Left colon (tissue), 2 donors: ENCODE results near the gene POMP. TPM values are rescaled to one million over a fixed set of nuclear protein-coding genes. Genes with fewer than 3 reads are reported as not detected.

Experiments used
- ATAC-seq: fragments of 200-7000 bp; cut with Tn5 transposase; one replicate; pipeline ENCODE4 v1.9.1; 2020; ENCODE audit warnings: mild to moderate bottlenecking, moderate library complexity
- DNase-seq, 2 donors: peaks; one replicate each; pipeline ENCODE4 v3.0.0-alpha.2; 2020
- intact Hi-C, 2 donors: fragments of 100-400 bp; cut with DNase I in 1 of 2; cut with micrococcal nuclease in 1 of 2; formaldehyde crosslinking; loops; one replicate each; pipeline versions ENCODE4 v1.11.2 to v1.14.0; 2022; cut with DNase I, micrococcal nuclease
- total RNA-seq, 2 donors: library from RNA; stranded (reverse); fragmentation: NEBNext Ultra II Directional; extraction: Animal tissue kit (Norgen Biotek cat#: 25700); gene quantifications; one replicate each; pipeline ENCODE4 v1.2.1, GENCODE V29; 2021
- donor health status: DM: no; HTN: no; CAD: no.
- donor health status: DM: yes; HTN: yes; CAD: no.

POMP gene
- total RNA-seq, 2 donors from 2014 or later, result 62.5 to 70.8 TPM

DNA sequence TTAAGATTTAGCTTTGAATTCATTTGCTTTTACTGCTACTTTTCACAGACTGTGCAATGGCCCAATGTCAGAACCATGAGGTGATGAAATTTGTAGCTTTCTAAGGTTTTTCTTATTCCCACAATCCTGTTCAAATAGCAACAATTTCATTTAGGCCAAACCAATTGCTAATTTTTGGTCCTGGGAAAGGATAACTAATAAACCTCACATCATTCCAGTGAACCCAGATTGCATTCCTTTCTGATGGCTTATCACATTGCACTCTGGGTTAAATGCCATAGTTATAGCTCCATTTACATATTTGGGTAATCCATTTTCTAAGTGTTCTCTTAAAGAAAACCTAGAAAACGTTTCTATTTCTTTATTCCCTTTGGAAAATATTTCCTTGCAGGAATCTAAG lies 22.9 kb upstream of the POMP start:
- ATAC-seq (no peak), DNase-seq (no peak)
- intact Hi-C loops, result loop anchor here in 1 of 2 donors (5.0 kb wide), 1 partner anchor 314 kb away; no protein-coding TSS in a partner anchor

DNA sequence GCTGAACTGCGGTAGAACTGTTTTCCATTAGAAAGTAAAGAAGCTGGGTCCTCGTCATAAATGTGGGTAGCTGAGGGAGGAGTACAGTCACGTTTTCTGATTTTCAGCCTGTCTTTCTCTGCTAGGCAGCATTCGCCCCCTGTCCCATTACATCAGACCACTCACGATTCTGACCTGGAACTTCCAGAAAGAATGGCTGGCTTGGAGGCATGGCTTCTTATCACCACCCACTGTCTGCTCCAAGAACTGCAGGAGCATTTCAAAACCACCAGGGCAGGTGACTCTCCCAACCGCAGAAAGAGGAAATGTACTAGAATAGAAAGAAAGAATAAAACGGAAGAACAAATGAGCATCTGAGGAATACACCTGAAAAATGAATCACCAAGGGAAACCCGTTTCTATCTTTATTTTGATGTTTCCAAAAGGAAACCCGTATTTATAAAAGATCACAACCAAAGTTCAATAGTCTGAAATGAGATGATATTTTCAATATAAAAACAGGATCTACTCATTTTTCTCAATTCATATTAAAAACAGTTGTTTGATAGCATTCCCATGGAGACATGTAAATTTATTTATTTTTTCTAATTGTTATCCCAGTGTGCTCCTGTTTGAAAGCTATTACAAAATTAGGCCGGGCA lies 22.1 kb upstream of the POMP start:
- peak; percentile 96 for ATAC-seq
- intact Hi-C loops, result loop anchor here in 1 of 2 donors (5.0 kb wide), 1 partner anchor 314 kb away; no protein-coding TSS in a partner anchor

DNA sequence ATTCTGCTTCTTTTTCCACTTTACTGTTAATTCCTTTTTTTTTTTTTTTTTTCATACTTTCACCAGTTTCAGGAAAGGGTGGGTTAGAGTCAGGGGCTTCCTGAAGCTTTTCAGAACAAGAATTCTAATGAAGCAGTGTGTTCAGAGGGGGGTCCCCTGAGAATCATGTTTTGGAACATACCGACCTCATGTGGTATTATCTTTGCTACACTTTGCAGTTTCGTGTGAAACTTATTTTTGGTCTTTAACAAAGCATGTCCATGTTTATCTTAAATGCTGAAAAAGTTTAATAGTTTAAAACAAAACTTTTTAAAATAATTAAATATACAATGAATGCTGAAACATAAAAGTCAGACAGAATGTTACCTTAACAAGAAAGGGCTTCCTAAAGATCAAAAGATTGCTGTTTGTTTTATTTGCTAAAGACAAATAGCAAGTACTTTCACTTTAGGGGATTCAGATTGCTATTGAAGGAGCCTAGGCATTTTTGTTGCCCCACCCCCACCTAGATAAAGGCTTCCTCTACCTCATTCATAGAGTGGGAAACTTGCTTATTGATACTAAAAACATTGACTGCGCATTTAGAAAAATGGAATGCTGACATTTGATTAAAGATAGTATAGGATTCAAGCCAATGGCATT lies 21.1 kb upstream of the POMP start:
- DNase-seq, result no peak
- intact Hi-C loops, result loop anchor here in 1 of 2 donors (5.0 kb wide), 1 partner anchor 316 kb away; no protein-coding TSS in a partner anchor
- peak; percentile 44 for ATAC-seq

More for the DNA sequence above, 22.1 kb upstream of the POMP start:
- DNase-seq, result peak; percentile 30 to 57

DNA sequence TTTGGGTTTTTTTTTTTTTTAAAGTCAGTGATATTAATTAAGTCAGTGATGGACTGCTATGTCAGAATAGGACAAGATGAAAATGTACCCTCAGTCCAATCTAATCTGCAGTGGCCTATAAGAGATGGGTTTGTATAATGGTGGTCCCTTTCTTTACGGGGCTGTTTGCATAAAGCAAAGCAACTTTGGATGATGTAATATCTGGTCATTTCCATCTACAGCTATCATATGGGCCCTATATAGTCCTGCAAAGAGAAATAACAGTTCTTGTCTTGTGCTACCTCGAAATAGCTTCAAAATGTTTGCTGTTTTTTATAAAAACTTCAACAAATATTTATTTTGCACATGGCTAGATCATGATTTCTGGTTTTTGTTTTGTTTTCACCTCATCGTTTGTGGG lies 20.2 kb upstream of the POMP start:
- ATAC-seq (no peak), DNase-seq (no peak)
- intact Hi-C loops, result loop anchor here in 1 of 2 donors (5.0 kb wide), 1 partner anchor 316 kb away; no protein-coding TSS in a partner anchor

DNA sequence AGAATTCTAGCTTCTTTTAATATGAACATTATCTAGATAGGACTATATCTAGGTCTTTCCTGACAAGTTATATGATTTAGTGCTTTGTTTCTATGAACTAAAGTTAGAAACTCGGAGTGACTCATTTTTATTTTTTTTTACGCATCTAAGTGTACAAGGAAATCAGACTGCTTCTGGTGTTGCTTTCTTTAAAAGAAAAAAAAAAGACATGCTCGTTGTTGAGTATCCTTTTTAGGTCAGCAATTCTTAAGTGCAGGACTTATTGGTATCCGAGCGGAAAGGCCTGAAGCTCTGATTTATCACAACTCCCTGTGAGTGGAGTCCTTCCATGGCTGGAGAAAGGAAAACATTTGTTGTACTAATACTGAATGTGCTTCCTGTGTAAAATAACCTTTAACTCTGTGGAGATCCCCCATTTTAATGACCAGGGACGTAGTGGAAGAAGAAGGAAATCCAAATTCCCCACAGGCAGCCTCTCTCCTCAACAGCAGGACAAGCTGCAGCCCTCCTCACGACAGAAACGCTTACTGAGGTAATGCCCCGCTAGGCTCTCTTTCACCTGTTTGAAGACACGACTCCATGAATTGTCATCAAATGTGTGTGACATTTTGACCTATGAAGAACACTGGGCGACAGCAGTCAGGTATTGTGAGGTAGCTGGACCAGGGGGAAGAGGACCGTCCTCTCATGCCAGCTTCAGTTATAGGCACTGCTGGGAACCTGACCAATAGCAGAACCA lies 17.9 kb upstream of the POMP start:
- intact Hi-C loops, result no loop called here
- no peak for ATAC-seq
- DNase-seq, result no peak

DNA sequence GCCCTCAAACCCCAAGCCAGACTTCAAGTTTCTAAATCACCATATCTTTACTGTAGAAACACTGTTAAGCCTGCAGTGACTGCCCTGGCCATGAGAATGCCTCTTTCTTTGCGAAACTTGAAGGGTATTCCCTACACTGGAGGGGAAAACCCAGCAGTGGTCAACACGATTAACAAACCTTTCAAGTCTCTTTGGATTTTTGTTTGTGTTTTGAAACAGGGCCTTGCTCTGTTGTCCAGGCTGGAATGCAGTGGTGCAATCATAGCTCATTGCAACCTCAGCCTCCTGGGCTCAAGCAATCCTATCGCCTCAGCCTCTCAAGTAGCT lies 17.4 kb upstream of the POMP start:
- DNase-seq (no peak), ATAC-seq (no peak)
- intact Hi-C loops, result no loop called here

DNA sequence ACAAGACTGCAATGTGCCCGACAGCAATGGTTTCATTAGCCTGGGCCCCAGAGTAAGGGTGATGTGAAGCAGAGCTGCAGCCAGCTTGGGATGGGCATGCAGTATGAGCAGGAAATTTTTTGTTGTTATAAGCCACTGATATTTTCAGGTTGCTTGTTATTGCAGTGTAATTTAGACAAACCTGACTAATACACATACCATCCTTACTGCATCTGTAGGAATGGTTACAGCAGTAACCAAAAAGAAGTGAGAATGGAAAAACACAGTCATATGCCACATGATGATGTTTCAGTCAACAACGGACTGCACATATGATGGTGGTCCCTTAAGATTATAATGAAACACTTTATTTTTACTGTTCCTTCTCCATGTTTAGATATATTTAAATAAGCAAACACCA lies 8.6 kb upstream of the POMP start:
- no peak for ATAC-seq
- intact Hi-C loops, result no loop called here
- DNase-seq, result no peak

DNA sequence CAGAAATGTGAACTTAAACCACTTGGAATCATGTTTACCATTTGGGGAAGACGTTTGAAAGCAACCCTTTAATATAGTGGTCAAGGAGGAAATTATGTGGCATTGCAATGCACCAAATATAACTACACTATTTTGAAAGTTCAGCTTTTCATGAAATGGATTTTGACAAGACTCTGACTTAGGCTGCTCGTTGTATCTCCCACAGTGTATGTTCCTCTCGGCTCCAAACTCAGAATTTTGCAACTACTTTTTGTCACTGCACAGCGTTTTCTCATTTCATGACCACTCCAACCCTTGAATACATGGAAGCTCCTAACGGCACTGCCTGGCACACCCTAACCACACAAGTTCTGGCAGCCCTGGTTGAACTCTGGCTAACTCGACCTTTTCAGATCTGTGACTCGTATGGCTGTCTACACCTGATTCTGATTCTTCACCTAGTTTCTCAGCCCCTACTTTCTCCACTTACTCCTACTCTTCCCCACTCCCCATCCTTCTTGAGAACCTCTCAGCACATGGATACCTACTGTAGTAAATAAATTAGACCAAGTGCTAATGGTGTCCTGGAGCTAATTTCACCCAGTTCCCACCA lies 7.0 kb upstream of the POMP start:
- DNase-seq (no peak), ATAC-seq (no peak)
- intact Hi-C loops, result no loop called here

DNA sequence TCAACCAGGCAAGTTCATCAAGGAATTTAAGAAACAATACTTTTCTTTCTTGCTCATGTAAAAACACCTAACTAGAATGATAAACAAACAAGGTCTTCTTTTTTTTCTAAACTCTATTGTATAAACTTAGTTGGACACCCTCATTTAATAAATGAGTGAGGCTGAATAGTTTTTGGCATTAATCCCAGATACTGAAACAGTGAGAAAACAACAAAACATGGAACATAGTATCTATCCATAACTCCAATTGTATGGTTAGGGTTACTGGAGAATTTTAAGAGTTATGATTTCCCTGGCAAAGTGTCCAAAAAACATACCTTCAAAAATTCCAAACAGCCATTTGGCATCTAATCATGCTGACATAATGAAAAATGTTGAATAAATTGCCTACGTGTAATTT lies 5.8 kb upstream of the POMP start:
- intact Hi-C loops, result no loop called here
- ATAC-seq, result no peak
- no peak for DNase-seq

DNA sequence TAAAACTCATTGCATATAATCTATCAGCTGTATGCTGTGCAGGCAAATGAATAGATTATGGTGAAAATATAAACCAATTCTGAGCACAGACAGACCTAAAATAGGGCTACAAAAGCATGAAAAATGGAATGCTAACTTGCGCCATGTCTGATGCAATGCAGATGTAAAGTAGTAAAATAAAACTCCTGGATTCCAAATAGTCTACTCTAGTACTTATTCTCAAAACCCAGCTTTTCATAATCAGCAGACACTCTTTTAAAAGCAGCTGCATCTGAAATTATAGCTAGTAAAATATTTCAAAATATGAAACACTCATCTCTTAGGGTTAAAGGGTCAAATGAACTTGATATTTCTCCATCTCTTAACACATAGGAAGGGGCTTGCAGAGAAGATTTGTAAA lies 4.7 kb upstream of the POMP start:
- intact Hi-C loops, result no loop called here
- ATAC-seq (no peak), DNase-seq (no peak)

DNA sequence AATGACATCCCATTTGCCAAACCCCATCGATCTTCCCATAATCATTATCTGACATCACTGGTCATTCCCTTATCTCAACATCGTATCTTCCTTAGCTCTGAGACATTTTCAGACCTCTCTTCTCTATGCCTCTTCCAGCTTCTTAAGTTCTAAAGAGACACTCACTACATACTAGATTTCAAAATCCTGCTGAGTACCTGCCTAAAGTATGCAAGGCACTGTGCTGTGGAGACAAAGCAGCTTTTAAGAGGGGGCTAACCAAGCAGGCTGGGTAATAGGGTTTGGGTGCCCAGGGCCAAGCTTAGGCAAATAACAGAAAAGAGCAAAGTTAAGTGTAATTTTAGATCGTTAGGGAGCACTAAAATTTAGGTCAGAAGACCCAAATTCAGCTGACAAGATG lies 3.4 kb upstream of the POMP start:
- intact Hi-C loops, result no loop called here
- ATAC-seq (no peak), DNase-seq (no peak)

DNA sequence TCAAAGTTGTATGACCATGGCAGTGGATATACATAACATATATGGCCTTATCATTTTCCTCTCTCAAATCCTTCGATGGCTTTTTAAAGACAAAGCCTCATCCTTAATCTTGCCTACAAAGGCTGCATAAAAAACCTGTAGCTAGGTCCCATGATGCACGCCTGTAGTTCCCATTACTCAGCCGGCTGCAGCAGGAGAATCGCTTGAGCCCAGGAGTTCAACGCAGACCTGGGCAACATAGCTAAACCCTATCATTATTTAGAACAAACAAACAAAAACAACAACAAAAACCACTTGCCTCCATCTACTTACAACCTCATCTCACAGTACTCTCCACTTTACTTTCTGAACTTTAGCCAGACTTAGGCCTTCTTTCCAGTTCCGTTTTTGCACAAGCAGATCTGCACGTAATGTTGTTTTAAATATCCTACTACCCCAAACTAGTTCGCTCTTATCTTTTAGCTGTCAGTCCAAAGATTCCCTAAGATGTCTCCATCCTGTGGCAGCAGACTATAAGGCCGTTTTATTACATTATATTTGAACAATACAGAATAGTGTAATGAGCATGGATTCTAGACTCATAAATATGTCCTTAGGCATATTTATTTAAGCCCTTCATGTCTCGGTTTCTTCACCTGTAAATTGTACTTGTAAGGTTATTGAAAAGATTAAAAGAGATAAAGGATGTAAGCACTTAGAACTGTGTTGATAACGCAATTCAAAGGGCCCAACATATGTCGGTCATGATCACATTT lies 969 bp upstream of the POMP start:
- intact Hi-C loops, result no loop called here
- peak; percentile 53 for ATAC-seq
- no peak for DNase-seq

DNA sequence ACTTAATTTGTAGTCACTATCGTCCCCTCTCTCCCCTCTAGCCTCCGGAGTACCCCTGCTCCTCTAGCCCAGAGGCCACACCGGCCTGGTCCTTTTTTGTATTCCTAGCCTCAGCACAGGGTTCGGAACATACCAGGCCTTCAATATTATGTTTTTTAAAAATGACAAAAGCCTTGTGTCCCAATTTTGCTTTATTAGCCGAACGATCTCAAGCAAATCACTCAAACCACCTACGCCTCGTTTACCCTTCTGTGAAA lies 463 bp upstream of the POMP start:
- intact Hi-C loops, result no loop called here
- DNase-seq (peak in 1 of 2 donors; percentile 18), ATAC-seq (peak; percentile 14)

DNA sequence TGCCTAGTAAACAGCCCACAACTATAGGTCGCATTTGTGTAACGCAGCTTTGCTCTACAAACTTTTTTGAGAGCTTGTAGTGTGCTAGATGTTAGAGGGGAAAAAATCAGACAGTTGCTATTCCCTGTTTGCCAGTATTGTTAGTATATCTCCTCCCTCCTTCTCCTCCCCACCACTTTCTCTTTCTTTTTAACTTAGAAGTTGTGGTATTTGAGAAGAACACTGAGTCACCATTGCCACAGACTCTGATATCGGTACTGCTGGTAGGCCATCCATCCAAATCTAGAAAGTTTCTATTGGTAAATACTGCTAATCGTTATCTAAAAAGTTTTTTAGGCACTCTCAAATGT lies 666 bp downstream of the POMP start:
- intact Hi-C loops, result no loop called here
- DNase-seq (no peak), ATAC-seq (peak; percentile 4)

DNA sequence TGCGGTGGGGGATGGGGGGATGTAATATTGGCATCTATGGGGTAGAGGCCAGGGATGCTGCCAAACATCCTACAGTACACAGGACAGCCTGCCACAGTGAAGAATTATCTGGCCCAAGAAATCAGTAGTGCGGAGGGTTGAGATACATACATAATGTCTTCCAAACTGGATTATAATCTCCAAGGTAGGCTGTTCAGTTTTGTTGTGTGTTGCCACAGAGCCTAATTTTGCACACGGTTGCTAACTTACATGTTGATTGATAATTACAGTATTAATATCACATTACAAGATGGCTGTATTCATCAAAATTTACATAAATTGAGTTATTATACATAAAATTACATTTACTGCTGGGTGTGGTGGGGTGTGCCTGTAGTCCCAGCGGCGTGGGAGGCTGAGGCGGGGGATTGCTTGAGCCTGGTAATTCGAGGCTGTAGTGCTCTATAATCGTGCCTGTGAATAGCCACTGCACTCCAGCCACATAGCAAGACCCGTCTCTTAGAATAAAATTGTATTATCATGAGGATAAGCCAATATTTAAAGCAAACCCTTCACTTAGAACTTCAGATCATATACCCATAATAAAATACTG lies 8.1 kb downstream of the POMP start:
- no peak for ATAC-seq
- intact Hi-C loops, result no loop called here
- DNase-seq, result no peak

DNA sequence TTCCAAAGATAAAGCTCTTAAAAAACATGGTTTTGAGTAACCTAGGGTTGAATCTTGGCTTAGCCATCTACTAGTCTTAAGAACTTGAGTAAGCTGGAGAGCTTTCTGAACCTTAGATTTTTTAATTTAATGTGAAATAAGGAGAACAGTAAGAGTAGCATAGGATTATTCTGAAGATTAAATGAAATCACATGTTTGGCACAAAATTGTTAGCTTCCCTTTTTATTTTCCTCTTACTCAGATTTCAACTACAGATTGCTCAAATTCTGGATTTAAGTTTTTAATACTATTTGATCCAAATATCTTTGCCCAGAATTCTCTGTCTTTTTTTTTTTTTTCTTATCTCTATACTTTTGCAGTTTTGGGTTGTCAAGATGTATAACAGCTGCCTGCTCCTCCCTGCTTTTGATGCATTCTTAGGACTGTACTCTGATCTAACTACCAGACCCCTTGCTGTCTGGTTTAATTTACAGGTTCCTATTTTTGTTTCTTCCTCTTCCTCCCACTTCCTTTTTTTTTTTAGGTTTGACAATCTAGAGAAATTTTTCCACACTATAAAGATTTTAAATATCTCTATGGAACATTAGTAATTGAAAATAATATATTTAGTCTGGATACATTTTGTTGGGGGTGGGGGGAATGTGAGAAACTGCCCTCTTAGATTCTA lies 12.3 kb downstream of the POMP start:
- no peak for ATAC-seq
- no peak for DNase-seq
- intact Hi-C loops, result loop anchor here in 1 of 2 donors (10.0 kb wide), 1 partner anchor 124 kb away; no protein-coding TSS in a partner anchor

DNA sequence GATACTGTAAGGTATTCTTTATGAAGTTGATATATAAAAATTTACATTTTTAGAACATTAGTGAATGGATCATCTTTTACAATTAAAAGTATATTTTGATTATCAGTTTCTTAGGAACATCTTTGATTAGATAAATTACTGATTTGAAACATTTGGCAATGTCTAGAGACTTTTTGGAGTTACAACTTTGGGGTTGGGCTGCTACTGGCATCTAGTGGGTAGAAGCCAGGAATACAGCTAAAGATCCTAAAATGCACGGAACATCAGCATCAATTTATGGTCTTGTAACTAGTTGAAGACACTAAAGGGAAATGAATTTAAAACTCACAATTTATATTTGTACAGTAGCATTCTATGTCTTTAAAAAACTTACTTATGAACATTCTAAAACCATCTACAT lies 19.9 kb downstream of the POMP start:
- intact Hi-C loops, result loop anchor here in 1 of 2 donors (10.0 kb wide), 1 partner anchor 116 kb away; no protein-coding TSS in a partner anchor
- ATAC-seq (no peak), DNase-seq (no peak)

DNA sequence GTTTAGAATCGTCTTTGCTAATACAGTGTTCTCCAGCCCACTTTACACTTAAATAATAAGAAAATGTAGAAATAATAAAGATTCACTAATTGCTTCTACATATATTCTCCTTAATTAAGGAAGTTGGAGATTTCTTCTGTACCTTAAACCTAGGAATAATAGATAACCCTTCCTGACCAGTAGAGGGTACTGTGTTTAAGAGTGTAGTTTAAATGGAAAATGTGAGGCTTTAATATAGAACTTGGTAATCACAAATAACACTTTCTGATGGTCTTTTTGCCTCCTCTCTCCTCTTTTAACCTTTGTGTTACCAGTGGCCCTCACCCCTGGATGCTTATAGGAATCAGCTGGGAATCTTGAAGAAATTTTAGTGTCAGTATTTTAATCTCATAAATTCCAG lies 20.7 kb downstream of the POMP start:
- ATAC-seq (peak; percentile 62), DNase-seq (no peak)
- intact Hi-C loops, result loop anchor here in 1 of 2 donors (10.0 kb wide), 1 partner anchor 115 kb away; no protein-coding TSS in a partner anchor
